GM12892 (cell line): Measurements from ENCODE around the gene SEC14L2.

Experiments
- POLR2A ChIP-seq: IDR thresholded peaks from 2 replicates; pipeline ENCODE4 v1.6.1; 2011; ENCODE audit warnings: low read depth, low read length, control low read depth
- TAF1 ChIP-seq: IDR thresholded peaks from 2 replicates; pipeline ENCODE4 v1.6.1; 2011; ENCODE audit warnings: low read depth, mild to moderate bottlenecking, control low read depth, low read length, borderline replicate concordance

- TF ChIP-seq TAF1 (no peak), POLR2A (no peak)
These were observed 45.6 kb upstream of the SEC14L2 start for GRCh38 chr22:30351226-30351625.
